Activated gamma-delta T cell (primary cell): ENCODE measurements around the gene EHMT1.

ENCODE experiments used
- DNase-seq: peaks from one replicate; lab custom pipeline; 2025; lab: John Stamatoyannopoulos, UW

Gene EHMT1

GRCh38 chr9:137825324-137825989 lies 206.7 kb downstream of the EHMT1 start:
- no peak for DNase-seq

DNA sequence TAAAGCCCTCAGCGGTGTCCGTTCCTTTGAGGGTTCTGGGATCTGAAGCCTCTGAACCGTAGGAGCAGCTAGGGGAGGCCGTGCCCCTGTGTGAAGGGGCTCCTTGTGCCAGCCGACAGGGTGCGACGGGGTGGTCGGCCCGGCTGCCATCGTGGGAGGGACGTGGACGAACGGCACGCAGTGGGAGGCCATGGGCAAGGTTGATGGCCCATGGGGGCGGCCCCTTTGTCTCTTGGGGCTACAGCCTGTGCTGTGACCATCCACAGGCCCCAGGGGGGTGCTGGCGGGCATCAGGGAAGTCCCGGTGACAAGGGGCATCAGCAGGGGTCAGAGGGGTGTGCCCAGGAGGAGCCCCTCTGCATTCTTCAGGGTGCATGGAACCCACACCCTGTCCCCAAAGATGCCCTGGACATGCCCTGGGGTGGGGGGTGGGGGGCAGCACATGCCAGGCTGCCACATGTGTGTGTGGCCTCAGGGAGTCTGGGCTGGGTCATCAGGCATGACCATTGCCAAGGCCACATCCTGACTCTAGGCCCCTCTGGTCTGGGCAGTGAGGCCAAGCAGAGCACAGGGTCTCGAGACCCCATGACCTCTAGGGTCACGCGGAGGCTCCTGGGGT lies 209.2 kb downstream of the EHMT1 start:
- no peak for DNase-seq

- DNase-seq: no peak
Observed at GRCh38 chr9:137828527-137829259, 209.9 kb downstream of the EHMT1 start.

DNA sequence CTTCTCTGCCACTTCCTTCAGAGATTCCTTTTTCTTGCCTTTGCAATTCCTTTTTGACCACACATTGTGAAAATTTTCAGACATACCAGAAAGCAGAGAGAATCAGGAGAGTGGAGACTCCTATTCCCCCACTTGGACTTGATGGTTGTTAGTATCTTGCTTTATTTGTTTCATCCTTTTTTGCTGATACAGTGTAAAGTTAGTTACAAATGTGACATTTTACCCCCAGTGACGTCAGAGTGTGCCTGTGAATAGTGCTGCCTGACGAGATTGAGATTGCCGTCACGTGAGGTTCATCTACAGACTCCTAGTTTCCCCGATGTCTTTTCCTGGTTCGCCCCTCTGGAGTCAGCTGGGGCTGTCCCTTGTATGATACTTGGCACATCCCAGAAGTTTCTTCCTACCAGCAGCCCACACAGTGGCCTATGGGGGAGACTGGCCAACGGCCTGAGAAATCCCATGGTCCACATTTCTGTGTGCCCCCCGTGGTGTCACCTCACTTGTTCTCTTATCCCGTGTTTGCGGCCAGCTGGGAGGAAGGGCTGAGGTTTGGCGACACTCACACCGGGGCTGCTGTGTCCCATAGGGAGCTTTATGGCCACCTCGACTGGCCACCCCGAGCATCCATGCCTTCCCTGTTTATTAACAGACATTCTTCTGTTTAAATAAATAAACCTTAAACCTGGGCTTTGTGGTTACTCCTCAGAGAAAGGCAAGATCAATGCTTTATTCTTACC lies 210.6 kb downstream of the EHMT1 start:
- DNase-seq: no peak

GRCh38 chr9:137832191-137832700 lies 213.4 kb downstream of the EHMT1 start:
- DNase-seq: no peak

DNA sequence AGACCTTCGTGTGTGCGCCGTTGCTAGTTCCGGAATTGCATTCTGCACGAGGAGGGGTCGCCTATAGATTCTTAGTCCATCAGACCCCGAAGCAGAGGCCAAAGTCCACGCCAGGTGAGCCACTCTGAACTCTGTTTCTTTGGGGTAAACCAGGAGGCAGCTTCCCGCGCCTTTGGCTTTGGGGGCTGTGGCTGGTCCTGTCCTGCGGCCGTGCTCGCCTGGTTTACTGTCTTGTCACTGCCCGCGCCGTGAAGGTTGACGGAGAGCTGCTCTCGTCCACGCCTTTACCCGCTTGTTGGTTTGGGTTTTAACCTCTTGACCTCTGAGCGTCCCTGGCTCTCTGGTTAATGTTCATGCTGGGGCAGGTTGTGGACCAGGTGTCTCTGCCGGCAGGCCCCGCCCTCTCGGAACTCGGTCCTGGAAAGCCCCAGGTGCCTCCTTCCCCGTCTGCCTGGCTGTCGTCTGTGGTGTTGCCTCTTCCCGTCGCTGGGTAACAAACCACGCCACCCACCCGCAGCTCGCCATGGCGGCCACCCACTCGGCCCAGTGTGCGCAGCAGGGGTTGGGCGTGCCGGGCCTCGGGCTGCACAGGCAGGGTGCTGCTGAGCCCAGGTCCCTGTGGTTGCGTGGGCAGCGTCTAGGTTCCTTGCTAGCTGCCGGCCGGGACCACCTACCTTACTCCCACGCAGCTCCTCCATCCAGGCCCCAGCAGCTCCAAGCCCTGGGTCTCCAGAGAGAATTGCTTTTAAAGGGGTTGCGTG lies 214.2 kb downstream of the EHMT1 start:
- no peak for DNase-seq

DNA sequence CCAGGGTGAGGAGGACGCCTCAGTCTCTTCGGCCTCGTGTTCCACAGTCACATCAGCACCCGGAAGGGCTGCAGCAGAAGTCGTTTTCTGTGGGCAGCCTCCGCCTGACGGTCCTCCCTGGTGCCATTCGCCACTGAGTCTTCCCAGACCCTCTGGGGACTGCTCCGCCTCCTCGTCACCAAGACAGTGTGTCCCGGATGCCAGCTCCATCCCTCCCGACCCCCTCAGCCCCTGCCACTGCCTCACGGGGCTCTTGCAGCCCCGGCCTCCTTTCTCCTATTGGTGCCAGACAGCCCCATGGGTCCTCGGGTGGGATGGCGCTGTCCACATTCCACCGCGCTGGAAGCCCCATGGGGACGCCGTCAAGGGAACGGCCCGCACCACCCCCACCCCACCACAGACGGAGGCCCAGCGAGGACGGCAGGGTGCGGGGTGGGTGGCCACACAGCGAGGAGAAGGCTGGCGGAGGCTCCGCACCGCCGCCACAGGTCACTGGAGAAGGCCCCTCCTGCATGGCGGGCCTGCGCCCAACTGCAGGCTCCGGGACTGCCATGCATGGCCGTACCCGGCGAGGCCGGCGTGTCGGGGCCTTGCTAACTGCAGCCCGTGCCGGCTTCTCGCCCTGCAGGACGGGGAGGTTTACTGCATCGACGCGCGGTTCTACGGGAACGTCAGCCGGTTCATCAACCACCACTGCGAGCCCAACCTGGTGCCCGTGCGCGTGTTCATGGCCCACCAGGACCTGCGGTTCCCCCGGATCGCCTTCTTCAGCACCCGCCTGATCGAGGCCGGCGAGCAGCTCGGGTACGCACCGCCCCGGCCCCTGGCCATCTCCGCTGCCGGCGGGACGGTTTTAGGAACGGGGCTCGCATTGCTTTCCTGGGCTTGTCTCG lies 215.2 kb downstream of the EHMT1 start:
- no peak for DNase-seq

DNA sequence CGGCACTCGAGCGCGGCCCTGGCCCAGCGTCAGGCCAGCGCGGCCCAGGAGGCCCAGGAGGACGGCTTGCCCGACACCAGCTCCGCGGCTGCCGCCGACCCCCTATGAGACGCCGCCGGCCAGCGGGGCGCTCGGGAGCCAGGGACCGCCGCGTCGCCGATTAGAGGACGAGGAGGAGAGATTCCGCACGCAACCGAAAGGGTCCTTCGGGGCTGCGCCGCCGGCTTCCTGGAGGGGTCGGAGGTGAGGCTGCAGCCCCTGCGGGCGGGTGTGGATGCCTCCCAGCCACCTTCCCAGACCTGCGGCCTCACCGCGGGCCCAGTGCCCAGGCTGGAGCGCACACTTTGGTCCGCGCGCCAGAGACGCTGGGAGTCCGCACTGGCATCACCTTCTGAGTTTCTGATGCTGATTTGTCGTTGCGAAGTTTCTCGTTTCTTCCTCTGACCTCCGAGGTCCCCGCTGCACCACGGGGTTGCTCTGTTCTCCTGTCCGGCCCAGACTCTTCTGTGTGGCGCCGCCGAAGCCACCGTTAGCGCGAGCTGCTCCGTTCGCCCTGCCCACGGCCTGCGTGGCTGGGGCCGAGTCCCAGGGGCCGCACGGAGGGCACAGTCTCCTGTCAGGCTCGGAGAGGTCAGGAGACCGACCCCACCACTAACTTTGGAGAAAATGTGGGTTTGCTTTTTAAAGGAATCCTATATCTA lies 216.2 kb downstream of the EHMT1 start:
- DNase-seq: no peak

DNA sequence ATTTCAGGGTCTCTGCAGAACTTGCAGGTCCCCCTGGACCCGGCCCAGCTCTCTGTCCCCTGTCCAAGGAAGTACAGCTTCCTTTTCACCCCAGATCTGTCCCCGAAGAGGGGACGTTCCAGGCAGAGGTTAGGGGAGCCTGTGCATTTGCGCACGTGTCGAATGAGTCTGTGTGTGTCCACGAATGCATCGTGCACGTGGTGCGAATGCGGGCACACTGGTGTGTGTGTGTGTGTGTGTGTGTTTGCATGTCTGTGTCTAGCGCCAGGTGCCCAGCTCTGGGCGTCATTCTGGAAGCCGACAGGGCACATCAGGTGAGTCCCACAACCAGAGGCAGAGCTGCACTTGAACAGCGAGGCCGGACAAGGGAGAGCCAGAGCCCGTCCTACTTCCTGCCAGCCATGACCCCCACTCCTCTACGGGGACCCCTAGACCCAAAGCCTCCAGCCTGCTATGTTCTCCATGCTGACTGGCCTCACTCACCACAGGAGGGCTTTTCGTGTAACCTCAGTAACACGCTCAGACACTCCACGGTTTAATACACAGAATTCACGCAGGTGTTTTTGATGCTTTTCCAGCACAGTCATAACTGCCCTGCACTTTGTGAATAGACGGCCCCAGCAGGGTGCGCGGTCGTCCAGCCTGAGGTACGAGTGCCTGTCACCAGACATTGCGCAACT lies 217.5 kb downstream of the EHMT1 start:
- DNase-seq: no peak

DNA sequence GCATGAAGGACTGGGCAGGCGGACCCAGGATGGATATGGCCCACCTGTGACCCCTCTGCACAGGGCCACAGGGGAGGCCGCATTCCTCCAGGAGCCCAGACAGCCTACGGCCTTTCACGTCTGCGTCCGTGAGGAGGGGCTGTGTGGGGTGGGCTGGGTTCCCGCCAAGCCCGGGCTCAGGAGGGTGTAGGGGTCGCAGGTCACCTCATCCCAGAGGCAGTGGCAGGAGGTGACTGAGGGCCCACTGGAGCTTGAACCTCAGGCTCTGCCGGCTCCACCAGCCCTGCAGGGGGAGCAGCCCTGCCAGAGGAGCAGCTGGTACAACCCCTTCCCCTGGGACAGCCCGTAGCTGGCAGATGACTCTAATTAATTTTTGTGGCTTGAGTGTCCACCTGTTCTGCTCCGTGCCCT lies 218.0 kb downstream of the EHMT1 start:
- DNase-seq: no peak

DNA sequence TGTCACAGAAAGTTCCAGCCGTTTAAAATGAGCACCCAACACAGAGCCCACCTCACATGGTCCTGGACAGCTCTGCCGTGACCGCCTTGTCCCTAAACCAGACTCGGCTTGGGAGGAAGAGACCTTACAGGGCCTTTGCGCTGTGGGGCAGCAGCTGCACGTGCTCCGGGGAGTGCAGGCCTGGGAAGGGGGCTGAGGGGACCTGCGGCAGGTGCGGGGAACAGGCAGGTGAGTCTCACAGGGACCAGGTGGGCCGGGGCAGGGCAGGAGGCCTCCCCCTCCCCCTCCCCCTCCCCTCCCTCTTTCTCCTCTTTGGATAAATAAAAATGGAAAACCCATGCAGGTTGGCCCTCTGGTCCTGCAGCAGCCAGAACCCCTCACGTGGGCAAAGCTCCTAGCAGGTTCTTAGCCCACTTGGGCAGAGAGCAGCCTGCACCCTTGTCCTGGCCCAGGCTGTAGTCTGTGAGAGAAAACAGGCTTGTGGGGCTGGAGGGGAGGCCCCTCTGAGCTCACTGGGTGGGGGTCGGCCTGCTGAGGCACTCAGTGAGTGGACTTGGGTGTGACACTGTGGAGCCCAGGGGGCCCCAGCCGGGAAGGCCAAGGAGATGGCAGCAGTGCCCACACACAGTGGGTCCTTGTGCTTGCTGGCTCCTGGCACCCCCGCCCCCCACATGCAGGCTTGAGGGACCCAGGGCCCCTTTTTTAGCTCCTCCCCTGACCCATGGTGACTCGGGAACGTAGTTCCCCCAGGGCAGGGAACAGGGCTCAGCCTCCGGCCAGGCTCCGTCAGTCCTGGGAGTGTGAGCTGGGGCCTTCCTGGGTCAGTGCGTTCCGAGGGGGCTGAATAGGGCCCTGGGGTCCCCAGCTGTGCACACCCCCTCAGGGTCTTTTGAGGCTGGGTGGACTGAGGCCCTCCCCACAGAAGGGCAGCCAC lies 218.8 kb downstream of the EHMT1 start:
- DNase-seq: no peak

DNA sequence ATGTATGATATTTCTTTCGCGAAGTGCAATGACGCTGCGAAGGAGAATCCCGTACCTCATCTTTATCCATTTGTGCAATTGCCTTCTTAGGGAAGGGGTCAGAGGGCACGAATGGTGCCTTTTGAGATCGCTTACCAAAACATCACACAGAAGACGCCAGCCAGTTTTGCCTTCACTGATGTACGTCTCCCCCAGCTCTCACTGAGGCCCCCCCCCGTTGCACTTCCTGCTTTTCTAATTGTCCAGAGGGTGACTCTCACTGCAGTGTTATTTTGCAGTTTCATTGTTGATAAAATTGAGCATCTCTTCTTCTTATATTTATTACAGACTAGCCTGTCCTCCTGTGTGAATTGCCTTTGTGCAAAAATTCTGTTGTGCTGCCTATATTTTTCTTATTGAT lies 219.8 kb downstream of the EHMT1 start:
- no peak for DNase-seq

DNA sequence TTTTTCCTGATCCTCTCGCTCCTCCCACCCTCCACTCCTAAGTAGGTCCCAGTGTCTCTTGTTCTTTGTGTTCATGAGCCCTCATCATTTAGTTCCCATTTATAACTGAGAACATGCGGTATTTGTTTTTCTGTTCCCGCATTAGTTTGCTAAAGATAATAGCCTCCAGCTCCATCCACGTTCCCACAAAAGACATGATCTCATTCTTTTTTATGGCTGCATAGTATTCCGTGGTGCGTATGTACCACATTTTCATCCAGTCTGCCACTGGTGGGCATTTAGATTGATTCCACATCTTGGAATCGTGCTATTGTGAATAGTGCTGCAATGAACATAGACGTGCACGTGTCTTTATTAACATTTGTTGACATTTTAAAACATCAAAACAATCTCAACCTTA lies 224.6 kb downstream of the EHMT1 start:
- no peak for DNase-seq

- DNase-seq: no peak
Observed at GRCh38 chr9:137851516-137852267, 232.9 kb downstream of the EHMT1 start.

GRCh38 chr9:137853392-137853995 lies 234.7 kb downstream of the EHMT1 start:
- no peak for DNase-seq

- DNase-seq: no peak
Observed at GRCh38 chr9:137860361-137860760, 241.6 kb downstream of the EHMT1 start.

DNA sequence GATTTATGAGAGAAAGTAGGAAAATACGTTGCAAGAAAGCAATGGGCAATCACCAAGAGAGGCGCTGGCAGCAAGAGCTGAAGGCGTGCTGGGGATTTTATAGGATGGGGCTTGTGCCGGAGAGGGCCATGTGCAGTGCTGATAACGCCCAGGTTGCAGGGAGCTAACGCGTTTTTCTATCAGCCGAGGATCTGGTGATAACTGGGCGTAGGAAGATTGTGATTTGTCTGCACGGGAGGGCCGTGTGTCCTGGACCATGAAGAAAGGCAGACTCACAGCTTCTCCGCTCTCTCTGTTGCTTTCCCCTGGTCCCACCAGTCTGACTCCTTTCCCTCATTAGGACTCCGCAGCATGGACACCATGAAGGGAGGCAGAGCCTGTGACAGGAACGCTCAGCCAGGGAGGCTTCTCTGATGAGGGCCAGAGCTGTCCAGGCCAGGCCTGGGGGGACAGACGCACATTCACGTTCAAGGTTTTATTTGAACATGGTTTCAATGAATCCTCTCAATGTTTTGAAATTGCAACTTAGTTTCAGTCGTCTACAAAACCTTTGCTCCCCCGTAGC lies 246.9 kb downstream of the EHMT1 start:
- DNase-seq: no peak
